ENCODE data around the gene BTN1A1. TPM values are rescaled to one million over a fixed set of nuclear protein-coding genes. Genes with fewer than 3 reads are reported as not detected.

The BTN1A1 gene
- polyA plus RNA-seq, 1 donor (not counting 4 experiments of a cell fraction or from before 2014, with no cell fraction given) = not detected

DNA sequence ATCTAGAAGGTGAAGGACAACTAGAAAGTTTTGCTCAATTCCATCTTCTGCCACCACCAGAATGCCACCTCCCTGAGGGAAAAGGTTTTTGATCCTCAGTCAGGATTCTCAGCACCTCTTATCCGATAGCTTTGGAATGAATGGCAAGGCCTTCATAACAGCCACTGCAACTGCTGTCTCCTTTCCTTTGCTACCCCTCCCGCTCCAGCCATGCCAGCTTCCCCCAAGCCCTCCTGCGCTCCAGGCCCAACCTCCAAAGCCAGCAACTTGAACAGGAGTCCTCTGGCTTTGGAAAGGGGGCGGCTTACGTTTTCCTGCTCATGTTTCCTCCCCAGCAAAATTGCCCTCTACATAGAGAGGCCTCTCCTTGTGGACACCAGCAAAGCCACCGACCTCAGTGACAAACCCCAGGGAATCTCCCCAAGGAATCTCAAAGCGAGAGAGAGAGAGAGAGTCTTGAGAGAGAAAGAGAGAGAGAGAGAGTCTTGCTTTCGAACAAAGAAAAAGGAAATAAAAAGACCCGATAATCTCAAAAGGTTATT lies 42.8 kb upstream of the BTN1A1 start:
- H3K36me3 ChIP-seq (ENCODE audit: control insufficient read depth in 2 of 2, extremely low read depth in 1 of 2, insufficient read depth in 2 of 2, low read length in 2 of 2) = peaks cover 7 to 9% of the 10 kb centered on the region in 2 experiments
- H3K27me3 ChIP-seq (ENCODE audit: control insufficient read depth, extremely low read depth, insufficient read depth, low read length) = no peaks in the 10 kb centered on the region
- H3K4me1 ChIP-seq (ENCODE audit: control insufficient read depth, extremely low read depth, insufficient read depth, low read length) = peaks cover 14% of the 10 kb centered on the region
- peaks cover 32% of the 10 kb centered on the region for H3K79me2 ChIP-seq (ENCODE audit: control insufficient read depth, insufficient read depth, low read length)
- peak overlapping the region; percentile 97 for H3K9ac ChIP-seq (ENCODE audit: control insufficient read depth, extremely low read depth, insufficient read depth, low read length)
- TF ChIP-seq, protein P1, sequence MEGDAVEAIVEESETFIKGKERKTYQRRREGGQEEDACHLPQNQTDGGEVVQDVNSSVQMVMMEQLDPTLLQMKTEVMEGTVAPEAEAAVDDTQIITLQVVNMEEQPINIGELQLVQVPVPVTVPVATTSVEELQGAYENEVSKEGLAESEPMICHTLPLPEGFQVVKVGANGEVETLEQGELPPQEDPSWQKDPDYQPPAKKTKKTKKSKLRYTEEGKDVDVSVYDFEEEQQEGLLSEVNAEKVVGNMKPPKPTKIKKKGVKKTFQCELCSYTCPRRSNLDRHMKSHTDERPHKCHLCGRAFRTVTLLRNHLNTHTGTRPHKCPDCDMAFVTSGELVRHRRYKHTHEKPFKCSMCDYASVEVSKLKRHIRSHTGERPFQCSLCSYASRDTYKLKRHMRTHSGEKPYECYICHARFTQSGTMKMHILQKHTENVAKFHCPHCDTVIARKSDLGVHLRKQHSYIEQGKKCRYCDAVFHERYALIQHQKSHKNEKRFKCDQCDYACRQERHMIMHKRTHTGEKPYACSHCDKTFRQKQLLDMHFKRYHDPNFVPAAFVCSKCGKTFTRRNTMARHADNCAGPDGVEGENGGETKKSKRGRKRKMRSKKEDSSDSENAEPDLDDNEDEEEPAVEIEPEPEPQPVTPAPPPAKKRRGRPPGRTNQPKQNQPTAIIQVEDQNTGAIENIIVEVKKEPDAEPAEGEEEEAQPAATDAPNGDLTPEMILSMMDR (optimal IDR thresholded peaks at IDR 0.05 in 1 of 3, IDR thresholded peaks at IDR 0.05 in 1 of 3, conservative IDR thresholded peaks at IDR 0.05 in 1 of 3; ENCODE audit: extremely low read depth in 1 of 3, insufficient read depth in 2 of 3, low read length in 3 of 3) = no peak
- no peak for TF ChIP-seq EZH2 (IDR thresholded peaks at IDR 0.05; ENCODE audit: low read length)
- H2AFZ ChIP-seq (ENCODE audit: control insufficient read depth, low read length) = peak overlapping the region; percentile 97
- H3K9me1 ChIP-seq (ENCODE audit: control insufficient read depth, extremely low read depth, insufficient read depth, low read length) = no peaks in the 10 kb centered on the region
- dilution Hi-C loops (cut with MboI; ENCODE audit: extremely low pct_ligation_motif_present, low sequenced_read_pairs) = no loop called here
- no peaks in the 10 kb centered on the region for H3K9me3 ChIP-seq (ENCODE audit: control insufficient read depth, low read depth, low read length)
- H3K4me2 ChIP-seq (ENCODE audit: control insufficient read depth, extremely low read depth, insufficient read depth, low read depth, low read length) = peak overlapping the region; percentile 91
- DNase-seq (ENCODE audit: low read depth, low spot score) (no peak), FAIRE-seq (no peak)
- H3K4me3 ChIP-seq (ENCODE audit: control insufficient read depth in 2 of 3, extremely low read depth in 1 of 3, insufficient read depth in 2 of 3, low read depth in 1 of 3, low read length in 3 of 3) = peak overlapping the region in 2 of 3 experiments; percentile 94 to 96
- H3K27ac ChIP-seq (ENCODE audit: control insufficient read depth, insufficient read depth, low read length) = peak overlapping the region; percentile 95
- no peaks in the 10 kb centered on the region for H4K20me1 ChIP-seq (ENCODE audit: control insufficient read depth, extremely low read depth, insufficient read depth, low read length)

DNA sequence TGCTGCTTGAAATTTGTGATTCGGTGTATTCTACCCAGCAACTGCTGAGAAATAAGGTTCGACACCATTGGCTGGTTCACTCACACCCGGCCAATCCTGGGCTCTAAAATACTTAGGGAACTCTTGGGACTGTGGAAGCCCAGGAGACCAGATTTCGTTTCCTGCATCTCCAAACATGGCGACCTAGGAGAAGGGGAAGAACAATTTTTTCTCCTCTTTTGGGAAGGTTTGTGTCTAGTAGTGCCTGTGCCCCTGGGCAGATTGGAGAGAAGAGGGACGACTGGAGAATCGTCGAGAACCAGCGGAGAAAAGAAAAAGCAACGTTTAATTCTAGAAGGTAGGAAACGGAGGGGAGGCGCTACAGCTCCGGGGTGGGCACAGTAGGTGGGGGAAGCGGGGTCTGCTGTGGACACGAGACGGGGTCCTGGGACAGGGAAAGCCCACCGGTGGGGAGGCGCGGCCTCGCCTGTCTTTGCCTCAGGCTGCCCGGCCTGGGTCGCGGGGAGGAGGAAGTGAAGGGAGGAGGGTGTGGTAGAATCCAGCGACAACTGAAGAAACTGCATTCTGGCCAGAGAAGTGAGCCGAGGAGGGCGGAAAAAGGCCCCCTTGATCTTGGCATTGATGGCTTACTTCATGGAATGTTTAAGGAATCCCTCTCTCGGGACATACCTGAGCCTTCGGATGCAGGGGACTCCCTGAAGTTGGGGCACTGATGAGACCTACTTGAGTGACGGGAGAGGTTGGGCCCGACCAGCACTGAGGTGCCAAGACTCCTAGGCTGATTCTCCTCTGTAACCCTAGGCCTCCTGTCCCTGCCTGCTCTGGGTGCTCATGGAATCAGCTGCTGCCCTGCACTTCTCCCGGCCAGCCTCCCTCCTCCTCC lies 42.1 kb upstream of the BTN1A1 start, which contains the start of gene BTN2A1:
Gene BTN2A1 (plus strand): TSS at position 150 of the 883 bp plus-strand sequence. CDS start 682 bp downstream, at position 832.
- H4K20me1 ChIP-seq (ENCODE audit: control insufficient read depth, extremely low read depth, insufficient read depth, low read length) = no peaks in the 10 kb centered on the region
- H3K36me3 ChIP-seq (ENCODE audit: control insufficient read depth in 2 of 2, extremely low read depth in 1 of 2, insufficient read depth in 2 of 2, low read length in 2 of 2) = peaks cover 10 to 14% of the 10 kb centered on the region in 2 experiments
- peak within 1 kb of the TSS; percentile 97 for H3K9ac ChIP-seq (ENCODE audit: control insufficient read depth, extremely low read depth, insufficient read depth, low read length)
- H3K79me2 ChIP-seq (ENCODE audit: control insufficient read depth, insufficient read depth, low read length) = peaks cover 32% of the 10 kb centered on the region
- no peaks in the 10 kb centered on the region for H3K9me1 ChIP-seq (ENCODE audit: control insufficient read depth, extremely low read depth, insufficient read depth, low read length)
- H3K27ac ChIP-seq (ENCODE audit: control insufficient read depth, insufficient read depth, low read length) = peak within 1 kb of the TSS; percentile 95
- peak within 1 kb of the TSS; percentile 98 for H2AFZ ChIP-seq (ENCODE audit: control insufficient read depth, low read length)
- peak; percentile 60 for DNase-seq (ENCODE audit: low read depth, low spot score)
- no peaks in the 10 kb centered on the region for H3K9me3 ChIP-seq (ENCODE audit: control insufficient read depth, low read depth, low read length)
- peak within 1 kb of the TSS; percentile 89 to 96 (median 94) for H3K4me3 ChIP-seq (ENCODE audit: control insufficient read depth in 2 of 3, extremely low read depth in 1 of 3, insufficient read depth in 2 of 3, low read depth in 1 of 3, low read length in 3 of 3)
- TF ChIP-seq EZH2 (IDR thresholded peaks at IDR 0.05; ENCODE audit: low read length) = no peak
- TF ChIP-seq, protein P1 (optimal IDR thresholded peaks at IDR 0.05 in 1 of 3, IDR thresholded peaks at IDR 0.05 in 1 of 3, conservative IDR thresholded peaks at IDR 0.05 in 1 of 3; ENCODE audit: extremely low read depth in 1 of 3, insufficient read depth in 2 of 3, low read length in 3 of 3) = no peak
- H3K4me1 ChIP-seq (ENCODE audit: control insufficient read depth, extremely low read depth, insufficient read depth, low read length) = peaks cover 14% of the 10 kb centered on the region
- peak within 1 kb of the TSS; percentile 91 for H3K4me2 ChIP-seq (ENCODE audit: control insufficient read depth, extremely low read depth, insufficient read depth, low read depth, low read length)
- peak; percentile 79 for FAIRE-seq
- no peaks in the 10 kb centered on the region for H3K27me3 ChIP-seq (ENCODE audit: control insufficient read depth, extremely low read depth, insufficient read depth, low read length)
- dilution Hi-C loops (cut with MboI; ENCODE audit: extremely low pct_ligation_motif_present, low sequenced_read_pairs) = no loop called here

Data from keratinocyte (primary cell).